Thoracic aorta (tissue), 2 donors: ENCODE measurements around the gene OR4D9. TPM values are rescaled to one million over a fixed set of nuclear protein-coding genes. Genes with fewer than 3 reads are reported as not detected.

ENCODE experiments used
- ATAC-seq: fragments of 150-250 bp; one replicate; pipeline ENCODE4 v1.8.0; 2017; ENCODE audit warnings: low read depth; ENCODE audit not compliant: insufficient number of reproducible peaks, low FRiP score
- DNase-seq: peaks from one replicate; pipeline ENCODE4 v3.0.0-alpha.2; 2020; ENCODE audit warnings: low spot score
- H3K27ac ChIP-seq, 2 donors: fragments of 200-600 bp; sonication (generic); 1 replicate in 1 of 2; 2 replicates in 1 of 2; pipeline ENCODE4 v1.5.1; 2016; ENCODE audit warnings: mild to moderate bottlenecking in 2 of 2, moderate library complexity in 2 of 2
- H3K27me3 ChIP-seq: fragments of 200-600 bp; sonication (generic); replicated peaks from 2 replicates; pipeline ENCODE4 v1.6.0; 2016; ENCODE audit warnings: mild to moderate bottlenecking; ENCODE audit not compliant: insufficient read depth
- H3K36me3 ChIP-seq: fragments of 200-600 bp; sonication (generic); one replicate; pipeline ENCODE4 v1.5.1; 2016
- H3K4me1 ChIP-seq, 2 donors: fragments of 200-600 bp; sonication (generic); 1 replicate in 1 of 2; 2 replicates in 1 of 2; pipeline versions ENCODE4 v1.5.1 to v1.6.0; 2016; ENCODE audit warnings: low read depth in 2 of 2, mild to moderate bottlenecking in 1 of 2; ENCODE audit not compliant: control insufficient read depth in 1 of 2
- H3K4me3 ChIP-seq: fragments of 200-600 bp; sonication (generic); 2 replicates; pipeline ENCODE4 v1.5.1; 2016; ENCODE audit warnings: mild to moderate bottlenecking
- H3K9me3 ChIP-seq: fragments of 200-600 bp; sonication (generic); 2 replicates; pipeline ENCODE4 v1.5.1; 2016
- CTCF ChIP-seq: fragments of 200-600 bp; sonication (generic); IDR thresholded peaks from one replicate; pipeline ENCODE4 v1.5.1; 2019; ENCODE audit warnings: antibody characterized with exemption
- total RNA-seq, 2 donors: library from RNA; depleted of rRNA; stranded (reverse); fragments of >200 nt; gene quantifications; one replicate each; pipeline versions ENCODE4 v1.1.0 to v1.2.3, GENCODE V29; 2016

OR4D9 gene
- total RNA-seq, 2 donors from 2014 or later: not detected

DNA sequence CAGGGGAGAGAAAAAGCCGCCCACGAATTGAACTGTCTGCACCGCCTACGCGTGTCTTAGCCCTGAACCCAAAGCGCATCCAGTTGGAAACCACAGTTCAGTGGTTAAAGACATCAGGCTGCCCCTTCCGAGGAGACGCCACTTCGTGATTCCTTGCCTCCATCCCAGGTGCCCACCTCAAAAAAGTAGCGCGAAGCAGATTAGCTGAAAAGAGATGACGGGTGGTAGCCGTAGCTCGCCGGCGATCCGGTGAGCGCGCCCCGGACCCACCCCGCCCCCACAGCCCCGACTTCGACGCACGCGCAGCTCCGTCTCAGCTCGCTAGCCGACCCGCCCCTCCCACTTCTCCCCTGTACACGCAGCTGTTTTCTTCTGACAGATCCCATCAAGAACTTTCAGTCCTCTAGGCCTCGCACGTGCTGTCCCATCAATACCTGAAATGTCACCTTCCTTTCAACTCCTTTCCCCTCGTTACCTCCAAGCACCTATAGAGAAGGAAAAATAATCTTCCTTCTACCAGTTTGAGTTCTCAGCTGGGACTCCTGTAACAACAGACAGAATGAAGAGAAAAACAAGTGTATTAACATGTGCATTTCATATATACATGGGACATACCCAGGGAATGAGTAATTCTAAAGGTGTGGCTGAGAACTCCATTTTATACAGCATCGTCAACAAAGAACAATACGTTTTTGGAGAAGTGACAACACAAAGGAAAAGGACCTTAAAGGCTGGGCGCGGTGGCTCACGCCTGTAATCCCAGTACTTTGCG is 49.5 kb downstream of the OR4D9 start:
- Histone ChIP-seq H3K27ac (peak overlapping the region; percentile 82 to 84), H3K9me3 (no peaks in the 10 kb centered on the region), H3K27me3 (no peaks in the 10 kb centered on the region), H3K36me3 (no peaks in the 10 kb centered on the region), H3K4me3 (peak overlapping the region; percentile 82), H3K4me1 (peaks cover 1 to 3% of the 10 kb centered on the region in 2 donors)
- TF ChIP-seq CTCF: no peak
- DNase-seq: peak; percentile 57
- peak; percentile 37 for ATAC-seq

GRCh38 chr11:59562292-59562691 is 51.0 kb downstream of the OR4D9 start:
- no peak for ATAC-seq
- DNase-seq: no peak
- no peak overlapping the region for H3K4me3 ChIP-seq
- H3K27ac ChIP-seq: no peak overlapping the region
- no peak for TF ChIP-seq CTCF
- peaks cover 0 to 3% of the 10 kb centered on the region in 2 donors for H3K4me1 ChIP-seq
- H3K27me3 ChIP-seq: no peaks in the 10 kb centered on the region
- H3K9me3 ChIP-seq: no peaks in the 10 kb centered on the region
- H3K36me3 ChIP-seq: no peaks in the 10 kb centered on the region

Other genes starting within 250 kb of the OR4D9 start
- not detected for gene OR5AN1, start 152.6 kb upstream of the OR4D9 start, total RNA-seq
- gene OR5A2, start 85.1 kb upstream of the OR4D9 start, total RNA-seq: not detected
- gene OR5A1, start 75.1 kb upstream of the OR4D9 start, total RNA-seq: not detected
- gene OR4D6, start 54.6 kb upstream of the OR4D9 start, total RNA-seq: not detected
- gene OR4D10, start 38.2 kb upstream of the OR4D9 start, total RNA-seq: not detected
- not detected for gene OR4D11, start 8.0 kb upstream of the OR4D9 start, total RNA-seq
- 10 to 100 TPM; 38.4 to 41.8 TPM for gene OSBP, start 104.2 kb downstream of the OR4D9 start, total RNA-seq
- gene PATL1, start 157.5 kb downstream of the OR4D9 start, total RNA-seq: 10 to 100 TPM in 1 of 2 donors, 1 to 10 TPM in 1; 9.3 to 16.3 TPM
- gene OR10V1, start 202.3 kb downstream of the OR4D9 start, total RNA-seq: not detected
- 10 to 100 TPM; 25.7 to 32.2 TPM for gene STX3, start 243.8 kb downstream of the OR4D9 start, total RNA-seq